H1 (cell line): ENCODE data around the gene DIAPH2. TPM values are rescaled to one million over a fixed set of nuclear protein-coding genes. Genes with fewer than 3 reads are reported as not detected.

ENCODE experiments used
- CTBP2 ChIP-seq: IDR thresholded peaks from 2 replicates; pipeline ENCODE4 v1.7.0; 2011; ENCODE audit warnings: borderline replicate concordance, mild to moderate bottlenecking, moderate library complexity, mixed read lengths, low read length; ENCODE audit not compliant: insufficient read depth, insufficient read length
- EZH2 ChIP-seq: fragments of 200-600 bp; sonication (generic); IDR thresholded peaks from 2 replicates; pipeline ENCODE4 v1.7.1; 2012; ENCODE audit warnings: low read depth, mild to moderate bottlenecking, moderate library complexity, low read length, inconsistent platforms; ENCODE audit not compliant: severe bottlenecking
- RAD21 ChIP-seq, 2 experiments: IDR thresholded peaks in 1 of 2; conservative IDR thresholded peaks in 1 of 2; 2 replicates each; pipeline ENCODE4 v1.6.1; 2011; ENCODE audit warnings: low read depth in 2 of 2, low read length in 2 of 2, improper control_type of control experiment in 1 of 2, inconsistent platforms in 1 of 2, mild to moderate bottlenecking in 1 of 2, moderate library complexity in 1 of 2
- RFX5 ChIP-seq: IDR thresholded peaks from 2 replicates; pipeline ENCODE4 v1.6.1; 2011; ENCODE audit warnings: low read depth, low read length, improper control_type of control experiment, borderline replicate concordance
- SRF ChIP-seq: IDR thresholded peaks from 2 replicates; pipeline ENCODE4 v1.6.1; 2011; ENCODE audit warnings: mild to moderate bottlenecking, low read depth, low read length, moderate library complexity
- SUZ12 ChIP-seq: fragments of 200-600 bp; sonication (generic); IDR thresholded peaks from 2 replicates; pipeline ENCODE4 v1.6.1; 2012; ENCODE audit warnings: mild to moderate bottlenecking, inconsistent platforms, low read length, moderate library complexity, mixed read lengths
- TEAD4 ChIP-seq: IDR thresholded peaks from 2 replicates; pipeline ENCODE4 v1.6.1; 2012; ENCODE audit warnings: low read depth, low read length, inconsistent platforms, mixed read lengths
- polyA plus RNA-seq, 7 experiments: library from polyadenylated mRNA; depleted of rRNA in 3 of 7; stranded (reverse) in 5 of 7; unstranded in 2 of 7; fragments of >200 nt in 5 of 7; fragments of 200-250 nt in 2 of 7; gene quantifications; 1 replicate in 5 of 7; 2 replicates in 1 of 7; 4 replicates in 1 of 7; pipeline versions ENCODE4 v1.2.1 to v1.2.3, GENCODE V29; 2011 to 2013; ENCODE audit warnings: missing spikeins in 2 of 7, mixed read lengths in 2 of 7
- total RNA-seq: library from RNA; stranded (reverse); fragmentation: NEBNext Ultra II Directional; extraction: Animal tissue kit (Norgen Biotek cat#: 25700); gene quantifications from 2 replicates; pipeline ENCODE4 v1.2.1, GENCODE V29; 2021
- TF ChIP-seq, protein P1 (sequence below): fragments of 300-600 bp; sonication (generic); IDR thresholded peaks from 2 replicates; pipeline ENCODE4 v1.7.1; 2012; ENCODE audit warnings: low read length, moderate library complexity, mild to moderate bottlenecking, inconsistent platforms; ENCODE audit not compliant: insufficient replicate concordance

The DIAPH2 gene
- total and polyA plus RNA-seq, 2 of the 8 experiments (the other 6 are each of a cell fraction or from before 2014, with no cell fraction given) = 4.4 to 24.3 TPM

DNA sequence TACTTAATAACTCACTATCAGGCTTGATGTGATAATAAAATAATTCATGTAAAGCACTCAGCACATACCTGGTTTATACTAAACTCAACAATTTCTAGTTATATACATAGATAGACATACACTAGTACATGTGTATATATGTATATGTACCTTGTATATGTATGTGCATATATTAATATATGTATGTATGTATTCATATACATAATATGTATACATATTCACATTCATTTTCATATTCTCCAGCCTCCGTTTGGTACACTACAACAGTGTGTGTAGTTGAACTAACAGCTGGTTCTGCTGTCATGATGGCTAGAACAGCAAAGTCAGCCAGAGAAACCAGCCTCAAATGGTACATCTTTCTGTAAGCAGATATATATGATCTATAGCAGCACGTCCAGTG is 869.2 kb downstream of the DIAPH2 start (continued):
- TF ChIP-seq, protein P1, sequence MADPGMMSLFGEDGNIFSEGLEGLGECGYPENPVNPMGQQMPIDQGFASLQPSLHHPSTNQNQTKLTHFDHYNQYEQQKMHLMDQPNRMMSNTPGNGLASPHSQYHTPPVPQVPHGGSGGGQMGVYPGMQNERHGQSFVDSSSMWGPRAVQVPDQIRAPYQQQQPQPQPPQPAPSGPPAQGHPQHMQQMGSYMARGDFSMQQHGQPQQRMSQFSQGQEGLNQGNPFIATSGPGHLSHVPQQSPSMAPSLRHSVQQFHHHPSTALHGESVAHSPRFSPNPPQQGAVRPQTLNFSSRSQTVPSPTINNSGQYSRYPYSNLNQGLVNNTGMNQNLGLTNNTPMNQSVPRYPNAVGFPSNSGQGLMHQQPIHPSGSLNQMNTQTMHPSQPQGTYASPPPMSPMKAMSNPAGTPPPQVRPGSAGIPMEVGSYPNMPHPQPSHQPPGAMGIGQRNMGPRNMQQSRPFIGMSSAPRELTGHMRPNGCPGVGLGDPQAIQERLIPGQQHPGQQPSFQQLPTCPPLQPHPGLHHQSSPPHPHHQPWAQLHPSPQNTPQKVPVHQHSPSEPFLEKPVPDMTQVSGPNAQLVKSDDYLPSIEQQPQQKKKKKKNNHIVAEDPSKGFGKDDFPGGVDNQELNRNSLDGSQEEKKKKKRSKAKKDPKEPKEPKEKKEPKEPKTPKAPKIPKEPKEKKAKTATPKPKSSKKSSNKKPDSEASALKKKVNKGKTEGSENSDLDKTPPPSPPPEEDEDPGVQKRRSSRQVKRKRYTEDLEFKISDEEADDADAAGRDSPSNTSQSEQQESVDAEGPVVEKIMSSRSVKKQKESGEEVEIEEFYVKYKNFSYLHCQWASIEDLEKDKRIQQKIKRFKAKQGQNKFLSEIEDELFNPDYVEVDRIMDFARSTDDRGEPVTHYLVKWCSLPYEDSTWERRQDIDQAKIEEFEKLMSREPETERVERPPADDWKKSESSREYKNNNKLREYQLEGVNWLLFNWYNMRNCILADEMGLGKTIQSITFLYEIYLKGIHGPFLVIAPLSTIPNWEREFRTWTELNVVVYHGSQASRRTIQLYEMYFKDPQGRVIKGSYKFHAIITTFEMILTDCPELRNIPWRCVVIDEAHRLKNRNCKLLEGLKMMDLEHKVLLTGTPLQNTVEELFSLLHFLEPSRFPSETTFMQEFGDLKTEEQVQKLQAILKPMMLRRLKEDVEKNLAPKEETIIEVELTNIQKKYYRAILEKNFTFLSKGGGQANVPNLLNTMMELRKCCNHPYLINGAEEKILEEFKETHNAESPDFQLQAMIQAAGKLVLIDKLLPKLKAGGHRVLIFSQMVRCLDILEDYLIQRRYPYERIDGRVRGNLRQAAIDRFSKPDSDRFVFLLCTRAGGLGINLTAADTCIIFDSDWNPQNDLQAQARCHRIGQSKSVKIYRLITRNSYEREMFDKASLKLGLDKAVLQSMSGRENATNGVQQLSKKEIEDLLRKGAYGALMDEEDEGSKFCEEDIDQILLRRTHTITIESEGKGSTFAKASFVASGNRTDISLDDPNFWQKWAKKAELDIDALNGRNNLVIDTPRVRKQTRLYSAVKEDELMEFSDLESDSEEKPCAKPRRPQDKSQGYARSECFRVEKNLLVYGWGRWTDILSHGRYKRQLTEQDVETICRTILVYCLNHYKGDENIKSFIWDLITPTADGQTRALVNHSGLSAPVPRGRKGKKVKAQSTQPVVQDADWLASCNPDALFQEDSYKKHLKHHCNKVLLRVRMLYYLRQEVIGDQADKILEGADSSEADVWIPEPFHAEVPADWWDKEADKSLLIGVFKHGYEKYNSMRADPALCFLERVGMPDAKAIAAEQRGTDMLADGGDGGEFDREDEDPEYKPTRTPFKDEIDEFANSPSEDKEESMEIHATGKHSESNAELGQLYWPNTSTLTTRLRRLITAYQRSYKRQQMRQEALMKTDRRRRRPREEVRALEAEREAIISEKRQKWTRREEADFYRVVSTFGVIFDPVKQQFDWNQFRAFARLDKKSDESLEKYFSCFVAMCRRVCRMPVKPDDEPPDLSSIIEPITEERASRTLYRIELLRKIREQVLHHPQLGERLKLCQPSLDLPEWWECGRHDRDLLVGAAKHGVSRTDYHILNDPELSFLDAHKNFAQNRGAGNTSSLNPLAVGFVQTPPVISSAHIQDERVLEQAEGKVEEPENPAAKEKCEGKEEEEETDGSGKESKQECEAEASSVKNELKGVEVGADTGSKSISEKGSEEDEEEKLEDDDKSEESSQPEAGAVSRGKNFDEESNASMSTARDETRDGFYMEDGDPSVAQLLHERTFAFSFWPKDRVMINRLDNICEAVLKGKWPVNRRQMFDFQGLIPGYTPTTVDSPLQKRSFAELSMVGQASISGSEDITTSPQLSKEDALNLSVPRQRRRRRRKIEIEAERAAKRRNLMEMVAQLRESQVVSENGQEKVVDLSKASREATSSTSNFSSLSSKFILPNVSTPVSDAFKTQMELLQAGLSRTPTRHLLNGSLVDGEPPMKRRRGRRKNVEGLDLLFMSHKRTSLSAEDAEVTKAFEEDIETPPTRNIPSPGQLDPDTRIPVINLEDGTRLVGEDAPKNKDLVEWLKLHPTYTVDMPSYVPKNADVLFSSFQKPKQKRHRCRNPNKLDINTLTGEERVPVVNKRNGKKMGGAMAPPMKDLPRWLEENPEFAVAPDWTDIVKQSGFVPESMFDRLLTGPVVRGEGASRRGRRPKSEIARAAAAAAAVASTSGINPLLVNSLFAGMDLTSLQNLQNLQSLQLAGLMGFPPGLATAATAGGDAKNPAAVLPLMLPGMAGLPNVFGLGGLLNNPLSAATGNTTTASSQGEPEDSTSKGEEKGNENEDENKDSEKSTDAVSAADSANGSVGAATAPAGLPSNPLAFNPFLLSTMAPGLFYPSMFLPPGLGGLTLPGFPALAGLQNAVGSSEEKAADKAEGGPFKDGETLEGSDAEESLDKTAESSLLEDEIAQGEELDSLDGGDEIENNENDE = no peak
- no peak for TF ChIP-seq EZH2
- no peak for TF ChIP-seq SRF
- no peak for TF ChIP-seq RFX5
- TF ChIP-seq CTBP2 = no peak
- TF ChIP-seq SUZ12 = no peak
- TF ChIP-seq RAD21 (IDR thresholded peaks at IDR 0.05 in 1 of 2, conservative IDR thresholded peaks at IDR 0.05 in 1 of 2; ENCODE audit: low read depth in 2 of 2, low read length in 2 of 2) = no peak
- no peak for TF ChIP-seq TEAD4
